ENCODE results near the gene CKMT1A.
"Not testable (repeated sequence)": the region's sequence is repeated elsewhere in the genome, so short reads cannot be mapped to it uniquely, and the experiment has no call there.

The CKMT1A gene

DNA sequence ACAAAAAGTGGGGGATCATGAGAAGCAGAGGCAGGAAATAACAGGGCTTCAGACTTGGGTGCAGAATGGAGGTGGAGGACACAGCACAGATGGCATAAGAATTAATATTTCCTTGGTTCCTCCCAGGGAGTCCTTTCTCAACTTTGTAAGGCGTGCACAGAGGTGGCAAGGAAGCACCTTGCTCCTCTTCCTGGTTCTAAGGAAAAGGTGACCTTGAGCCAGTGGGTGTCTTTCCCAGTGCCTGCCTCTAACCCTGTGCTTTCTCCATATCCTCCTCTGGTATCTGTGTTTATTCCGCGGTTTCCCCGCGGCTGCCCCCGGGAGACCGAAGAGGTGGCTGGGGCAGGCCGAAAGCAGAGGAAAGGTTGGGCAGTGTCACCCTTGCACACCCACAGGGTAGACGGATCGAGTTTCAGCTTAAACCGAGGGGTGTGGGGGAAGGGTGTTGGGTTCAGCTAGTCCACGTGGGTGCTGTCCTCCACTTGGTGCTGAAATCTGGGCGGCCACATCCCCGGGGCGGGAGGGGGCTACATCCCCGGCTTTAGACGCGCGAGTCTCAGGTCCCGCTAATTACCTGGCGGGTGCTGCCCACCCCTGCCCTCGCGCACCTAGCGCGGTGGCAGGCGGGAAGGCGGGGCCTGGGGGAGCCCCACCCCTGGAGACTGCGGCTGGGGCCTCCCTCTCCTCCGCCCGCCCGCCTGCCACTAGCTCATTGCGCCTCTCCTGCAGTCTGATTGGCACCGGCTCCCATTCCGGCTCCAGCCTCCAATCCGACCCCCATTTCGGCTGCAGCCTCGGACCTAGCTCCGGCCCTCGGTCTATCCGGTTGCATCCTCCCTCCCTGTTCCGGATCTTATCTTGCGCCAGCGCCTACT is at the start of gene CKMT1A:
Gene CKMT1A, plus strand, starts transcription at position 712 of the 875 bp plus-strand sequence. CDS start 192 bp downstream, outside the sequence.
- DNase-seq, result not testable (repeated sequence)

DNA sequence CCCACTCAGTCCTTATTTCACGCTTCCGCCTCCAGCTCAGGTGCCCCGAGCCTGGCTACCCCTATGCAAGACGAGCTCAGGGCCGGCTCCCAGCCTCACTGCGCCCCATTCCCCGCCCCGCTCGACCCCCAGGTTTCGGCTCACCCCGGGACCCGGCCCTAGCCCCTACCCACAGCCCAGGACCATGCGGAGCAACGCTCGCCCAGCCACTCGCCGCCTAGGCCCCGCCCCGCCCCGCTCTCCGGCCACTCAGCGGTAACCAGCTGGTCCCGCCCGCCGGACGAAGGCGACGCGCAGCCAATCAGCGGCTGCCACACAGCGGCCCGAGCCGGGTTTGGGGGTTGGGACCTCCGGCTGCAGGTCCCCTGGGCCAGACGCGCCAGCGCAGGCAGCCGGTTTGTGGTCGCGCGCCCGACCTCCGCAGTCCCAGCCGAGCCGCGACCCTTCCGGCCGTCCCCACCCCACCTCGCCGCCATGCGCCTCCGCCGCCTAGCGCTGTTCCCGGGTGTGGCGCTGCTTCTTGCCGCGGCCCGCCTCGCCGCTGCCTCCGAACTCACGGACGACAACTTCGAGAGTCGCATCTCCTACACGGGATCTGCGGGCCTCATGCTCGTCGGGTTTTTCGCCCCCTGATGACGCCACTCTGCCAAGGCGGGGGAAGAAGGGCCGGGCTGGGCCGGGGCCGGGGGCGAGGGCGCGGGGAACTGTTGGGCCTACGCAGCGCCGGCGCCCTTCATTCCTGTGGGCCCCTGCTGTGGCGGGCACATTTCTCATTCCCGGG is 44.8 kb upstream of the CKMT1A start, which contains the start of gene CATSPER2:
Gene CATSPER2, minus strand, starts transcription at position 196 of the 781 bp plus-strand sequence. CDS start 783 bp downstream, outside the sequence.
- no peak for DNase-seq

DNA sequence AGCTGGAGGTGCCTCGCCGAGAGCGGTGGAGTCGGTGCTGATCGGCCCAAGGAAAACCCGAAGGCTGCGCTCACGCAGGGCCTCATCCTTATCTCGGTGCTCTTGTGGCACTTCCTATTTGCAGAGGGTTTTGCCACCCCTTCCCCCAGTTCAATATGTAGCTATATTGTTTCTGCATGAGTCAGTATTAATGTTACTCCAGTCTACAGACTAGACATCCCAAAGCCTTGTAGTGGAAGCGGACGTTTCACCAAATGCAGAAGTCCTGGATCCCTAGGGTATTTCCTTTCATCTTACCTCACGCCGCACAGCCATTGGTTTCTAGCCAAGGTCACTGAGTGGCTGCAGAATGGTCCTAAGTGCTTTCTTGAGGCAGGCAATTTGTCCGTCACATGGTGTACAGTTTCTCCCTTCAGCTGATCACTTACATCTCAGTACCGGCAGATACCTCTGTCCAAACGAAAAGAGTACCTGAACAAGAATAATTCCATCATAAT is 44.2 kb upstream of the CKMT1A start:
- DNase-seq, result not testable (repeated sequence)

GRCh38 chr15:43659727-43660126 is 33.9 kb upstream of the CKMT1A start:
- DNase-seq, result not testable (repeated sequence)

DNA sequence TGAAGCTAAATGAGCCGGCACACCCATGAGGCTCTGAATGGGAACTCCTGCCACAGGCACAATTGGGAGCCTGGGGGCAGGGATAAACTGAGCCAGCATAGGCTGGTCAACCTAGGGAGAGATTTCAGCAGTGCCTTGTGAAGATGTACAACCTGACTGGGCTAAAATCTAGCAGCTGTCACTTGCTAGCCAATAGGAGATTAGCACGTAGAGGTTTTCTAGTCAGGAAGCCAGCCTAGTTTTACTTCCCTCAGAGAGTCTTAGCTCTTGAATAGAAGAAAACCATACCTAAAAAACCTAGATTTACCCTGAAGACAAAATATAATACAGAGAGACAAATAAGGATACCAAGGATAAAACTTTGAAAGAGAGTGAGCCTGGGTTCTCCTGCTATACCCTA is 31.4 kb upstream of the CKMT1A start:
- DNase-seq, result not testable (repeated sequence)

GRCh38 chr15:43663333-43663732 is 30.3 kb upstream of the CKMT1A start:
- DNase-seq, result not testable (repeated sequence)

DNA sequence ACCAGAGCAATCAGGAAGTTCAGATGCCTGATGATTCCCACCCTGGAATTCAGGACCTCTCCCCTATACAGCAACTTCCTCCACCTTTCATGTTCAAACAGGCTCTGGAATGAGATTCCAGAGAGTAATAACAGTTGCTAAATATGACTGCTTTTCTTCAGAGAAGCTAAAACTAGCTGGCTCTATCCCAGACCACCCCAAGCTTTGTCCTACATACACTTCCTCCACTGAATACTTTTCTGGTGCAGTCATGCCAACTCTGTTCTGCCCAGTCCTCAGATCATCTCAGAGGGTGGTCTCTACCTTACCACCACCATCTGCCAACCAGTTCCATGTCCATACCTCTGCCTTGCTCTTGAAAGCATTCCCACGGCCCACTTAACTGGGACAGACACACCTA is 27.5 kb upstream of the CKMT1A start:
- not testable (repeated sequence) for DNase-seq

GRCh38 chr15:43674175-43674574 is 19.5 kb upstream of the CKMT1A start:
- DNase-seq, result not testable (repeated sequence)

- not testable (repeated sequence) for DNase-seq
Observed at GRCh38 chr15:43689604-43690301, 3.9 kb upstream of the CKMT1A start.

- DNase-seq, result not testable (repeated sequence)
Observed at GRCh38 chr15:43692679-43693078, 980 bp upstream of the CKMT1A start.

DNA sequence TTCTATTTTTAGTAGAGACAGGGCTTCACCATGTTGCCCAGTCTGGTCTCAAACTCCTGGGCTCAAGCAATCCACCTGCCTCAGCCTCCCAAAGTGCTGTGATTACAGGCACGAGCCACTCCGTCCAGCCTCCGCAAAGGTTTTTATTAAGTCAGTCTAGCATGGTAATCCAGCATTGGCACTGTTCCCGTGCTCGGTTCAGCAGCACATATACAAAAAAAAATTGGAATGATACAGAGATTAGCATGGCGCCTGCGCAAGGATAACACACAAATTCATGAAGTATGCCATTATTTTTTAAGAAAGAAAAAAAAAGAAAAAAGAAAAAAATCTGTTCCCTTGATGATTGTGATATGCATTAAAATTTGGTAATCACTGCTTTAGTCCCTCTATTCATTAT is 8.5 kb downstream of the CKMT1A start:
- DNase-seq, result no peak

- no peak for DNase-seq
Observed at GRCh38 chr15:43702701-43703424, 9.2 kb downstream of the CKMT1A start.

- DNase-seq, result not testable (repeated sequence)
Observed at GRCh38 chr15:43710431-43711131, 16.9 kb downstream of the CKMT1A start.

DNA sequence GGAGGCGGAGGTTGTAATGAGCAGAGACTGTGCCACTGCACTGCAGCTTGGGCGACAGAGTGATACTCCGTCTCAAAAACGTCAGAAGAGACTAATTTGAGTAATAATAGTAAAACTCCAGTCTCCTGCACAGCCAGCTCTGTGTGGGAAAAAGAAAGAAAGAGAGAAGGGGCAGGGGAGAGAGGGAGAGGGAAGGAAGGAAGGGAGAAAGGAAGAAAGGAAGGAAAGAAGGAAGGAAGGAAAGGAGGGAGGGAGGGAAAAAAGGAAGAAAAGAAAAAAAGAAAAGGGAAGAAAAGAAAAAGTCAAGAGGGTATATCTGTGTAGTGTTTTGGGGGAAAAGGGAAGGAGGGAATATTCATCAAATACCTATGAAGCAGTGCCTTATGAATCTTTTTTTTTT is 29.5 kb downstream of the CKMT1A start:
- DNase-seq, result no peak

DNA sequence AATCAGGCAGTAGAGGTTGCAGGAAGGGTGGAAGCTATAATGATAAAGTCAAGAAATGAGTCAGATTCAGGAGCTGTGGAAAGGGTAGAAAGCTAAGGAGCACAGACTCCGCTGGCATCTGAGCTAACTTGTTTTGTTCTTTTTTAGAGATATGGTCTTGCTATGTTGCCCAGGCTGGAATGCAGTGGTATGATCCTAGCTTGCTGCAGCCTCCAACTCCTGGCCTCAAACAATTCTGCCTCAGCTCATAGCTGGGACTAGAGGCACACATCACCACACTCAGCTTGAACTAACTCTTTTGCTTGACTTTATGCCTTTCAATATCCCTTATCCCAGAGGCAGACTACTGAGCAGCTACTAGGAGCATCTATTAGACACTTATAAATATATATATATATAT is 32.6 kb downstream of the CKMT1A start:
- not testable (repeated sequence) for DNase-seq

DNA sequence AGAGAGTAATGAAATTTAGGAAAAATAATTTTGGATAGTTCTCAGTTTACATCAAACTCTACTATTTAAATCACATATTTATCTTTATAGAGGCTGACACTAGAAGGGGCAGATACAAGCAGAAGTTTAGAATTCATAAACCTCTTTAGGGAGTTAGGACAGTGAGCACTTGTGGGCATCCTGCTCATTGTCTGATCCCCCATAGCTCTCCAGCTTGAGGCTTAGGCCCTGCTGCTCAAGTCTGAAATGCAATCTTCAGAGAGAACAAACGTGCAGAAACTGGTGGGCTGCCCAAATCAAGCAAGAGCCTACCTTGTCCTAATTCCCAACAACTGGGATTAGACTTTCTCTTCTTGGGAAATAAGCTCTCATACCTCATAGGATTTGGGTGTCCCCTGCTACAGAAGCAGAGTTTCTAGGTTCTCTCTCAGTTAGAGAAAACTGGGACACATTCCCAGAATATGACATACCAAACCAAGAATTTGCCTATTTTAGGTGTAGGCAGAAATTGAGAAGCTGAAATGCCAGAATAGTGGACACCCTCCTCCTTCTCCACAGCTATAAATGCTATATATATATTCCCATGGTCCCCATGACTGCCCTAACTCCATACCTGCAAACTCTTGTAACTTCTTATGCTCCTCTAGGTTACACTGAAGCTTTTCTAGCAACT is 34.5 kb downstream of the CKMT1A start:
- DNase-seq, result not testable (repeated sequence)

- DNase-seq, result no peak
Observed at GRCh38 chr15:43735416-43735815, 41.8 kb downstream of the CKMT1A start.

GRCh38 chr15:43746245-43746902 is 52.7 kb downstream of the CKMT1A start, which contains the start of gene PDIA3:
TSS of gene PDIA3 (plus strand) at chr15:43746438. CDS start at chr15:43746540, 102 bp downstream.
- DNase-seq, result peak; percentile 83

- DNase-seq, result not testable (repeated sequence)
Observed at GRCh38 chr15:43746903-43747309, 53.2 kb downstream of the CKMT1A start.

DNA sequence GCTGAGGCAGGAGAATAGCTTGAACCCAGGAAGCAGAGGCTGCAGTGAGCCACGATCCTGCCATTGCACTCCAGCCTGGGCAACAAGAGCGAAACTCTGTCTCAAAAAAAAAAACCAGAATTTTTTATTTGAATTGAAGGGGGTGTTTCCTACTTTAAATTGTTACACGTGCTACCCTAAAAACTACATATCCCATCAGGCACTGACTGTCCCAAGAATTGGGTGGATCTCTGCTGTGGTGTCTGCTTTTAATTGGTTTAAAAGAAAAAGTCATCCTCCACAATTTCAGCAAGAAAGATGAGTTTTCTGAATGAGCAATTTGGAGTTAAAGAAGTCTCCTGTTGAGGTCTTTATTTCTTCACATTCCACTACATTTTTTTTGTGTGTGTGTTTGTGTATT is 54.7 kb downstream of the CKMT1A start:
- no peak for DNase-seq

All from stimulated activated naive CD4-positive, alpha-beta T cell treated with Interleukin-2 at 50 U/mL for 16 hours (primary cell).